NCI-H187 (cell line): ENCODE measurements around the gene SLC28A1.

ENCODE experiments used
- DNase-seq, 2 experiments: peaks; one replicate each; lab custom pipeline; 2025; lab: John Stamatoyannopoulos, UW

Gene SLC28A1

GRCh38 chr15:84940399-84940798 is 55.9 kb downstream of the SLC28A1 start:
- no peak for DNase-seq

GRCh38 chr15:84942456-84942855 is 58.0 kb downstream of the SLC28A1 start:
- no peak for DNase-seq

GRCh38 chr15:84944311-84944710 is 59.8 kb downstream of the SLC28A1 start:
- DNase-seq = no peak

GRCh38 chr15:84944861-84945260 is 60.4 kb downstream of the SLC28A1 start:
- no peak for DNase-seq

GRCh38 chr15:84946772-84947489 is 62.5 kb downstream of the SLC28A1 start:
- DNase-seq = no peak

GRCh38 chr15:84947947-84948830 is 63.7 kb downstream of the SLC28A1 start:
- DNase-seq = no peak

GRCh38 chr15:84949043-84949442 is 64.6 kb downstream of the SLC28A1 start:
- no peak for DNase-seq

- no peak for DNase-seq
Measured at GRCh38 chr15:84949845-84950569, 65.5 kb downstream of the SLC28A1 start.

GRCh38 chr15:84950570-84951111 is 66.2 kb downstream of the SLC28A1 start:
- no peak for DNase-seq

GRCh38 chr15:84951736-84952135 is 67.3 kb downstream of the SLC28A1 start:
- no peak for DNase-seq

GRCh38 chr15:84953136-84953535 is 68.7 kb downstream of the SLC28A1 start:
- no peak for DNase-seq

- DNase-seq = no peak
Measured at GRCh38 chr15:84953726-84954125, 69.3 kb downstream of the SLC28A1 start.

- no peak for DNase-seq
Measured at GRCh38 chr15:84955089-84955848, 70.8 kb downstream of the SLC28A1 start.

GRCh38 chr15:84956199-84956598 is 71.7 kb downstream of the SLC28A1 start:
- no peak for DNase-seq

GRCh38 chr15:84960391-84961113 is 76.1 kb downstream of the SLC28A1 start:
- DNase-seq = no peak

- DNase-seq = no peak
Measured at GRCh38 chr15:84961114-84961452, 76.6 kb downstream of the SLC28A1 start.

- DNase-seq = no peak
Measured at GRCh38 chr15:84961707-84962106, 77.2 kb downstream of the SLC28A1 start.

- no peak for DNase-seq
Measured at GRCh38 chr15:84962955-84963354, 78.5 kb downstream of the SLC28A1 start.

- DNase-seq = no peak
Measured at GRCh38 chr15:84967380-84967779, 82.9 kb downstream of the SLC28A1 start.

GRCh38 chr15:84968301-84968700 is 83.8 kb downstream of the SLC28A1 start:
- DNase-seq = no peak

- DNase-seq = no peak
Measured at GRCh38 chr15:84969257-84969656, 84.8 kb downstream of the SLC28A1 start.
